Measurements from ENCODE around the gene GCLM. TPM values are rescaled to one million over a fixed set of nuclear protein-coding genes. Genes with fewer than 3 reads are reported as not detected.
A peak's percentile ranks its signal among the peaks of the same experiment; 100 is the strongest.

Gene GCLM
- total and polyA plus RNA-seq, 9 of the 15 experiments (the other 6 are each of a cell fraction or from before 2014, with no cell fraction given) = 9.3 to 71.6 (median 24.5) TPM

DNA sequence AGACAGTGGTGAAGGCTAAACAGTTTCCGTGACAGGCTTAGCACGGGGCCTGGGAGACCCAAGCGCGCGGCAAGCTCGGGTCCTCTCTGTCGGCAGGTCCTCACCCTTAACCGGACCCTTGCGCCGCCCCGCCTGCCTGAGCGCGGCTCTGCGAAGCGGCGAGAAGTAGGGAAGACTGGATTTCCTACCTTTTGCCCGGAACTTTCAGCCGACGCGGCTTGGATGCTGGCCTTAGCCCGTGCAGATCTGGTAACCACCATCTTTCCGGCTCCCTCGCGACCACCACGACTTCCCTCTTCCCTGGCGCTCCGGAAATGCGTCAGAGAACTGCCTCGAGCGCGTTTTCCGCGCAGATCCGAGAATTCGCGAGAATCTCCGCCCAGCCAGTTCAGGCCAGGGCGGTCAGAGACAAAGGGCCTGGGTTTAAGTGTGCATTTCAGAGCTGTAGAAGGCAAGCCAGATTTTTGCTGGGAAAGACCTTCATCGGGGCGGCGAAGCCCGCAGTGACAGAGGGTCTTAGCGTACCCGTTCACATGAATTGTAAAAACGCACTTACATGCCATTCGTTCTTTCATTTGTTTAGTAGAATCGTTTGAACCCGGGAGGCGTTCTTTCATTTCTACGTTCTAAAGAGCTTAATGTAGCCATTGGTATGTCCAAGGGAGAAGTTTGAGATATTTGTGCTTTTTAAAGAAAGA, 30.2 kb downstream of the GCLM start, which contains the start of gene DNTTIP2 (continued):
- 0 out of 4 replicates have a peak, but pooled peaks of 1 of the 2 experiments have one; percentile 28 for TF ChIP-seq RCOR1 (IDR thresholded peaks at IDR 0.05; ENCODE audit: borderline replicate concordance in 1 of 2, low read depth in 2 of 2, low read length in 2 of 2)
- no peak for TF ChIP-seq SMC3 (conservative IDR thresholded peaks at IDR 0.05; ENCODE audit: insufficient read depth, low read depth, low read length)
- 0 out of 2 replicates have a peak, but pooled peaks have one; percentile 35 for TF ChIP-seq LCOR (CRISPR knock-in tag; IDR thresholded peaks at IDR 0.05)
- no peak for TF ChIP-seq ZNF398 (CRISPR knock-in tag; IDR thresholded peaks at IDR 0.05)
- TF ChIP-seq SP1 (CRISPR knock-in tag; IDR thresholded peaks at IDR 0.05) = peak; percentile 64
- TF ChIP-seq BACH1 (tag; IDR thresholded peaks at IDR 0.05) = peak; percentile 63; the same call in 1 of the 2 replicates
- TF ChIP-seq EP300 (IDR thresholded peaks at IDR 0.05; ENCODE audit: low read length) = peak; percentile 7; the same call in 1 of the 2 replicates
- TF ChIP-seq CBX8 (IDR thresholded peaks at IDR 0.05; ENCODE audit: borderline replicate concordance, extremely low read depth, low read depth, low read length, poor library complexity, severe bottlenecking) = no peak
- TF ChIP-seq MYBL2 (IDR thresholded peaks at IDR 0.05; ENCODE audit: low read depth) = no peak
- TF ChIP-seq MYBL2 (CRISPR knock-in tag; IDR thresholded peaks at IDR 0.05; ENCODE audit: borderline replicate concordance) = no peak
- TF ChIP-seq NCOA2 (IDR thresholded peaks at IDR 0.05; ENCODE audit: partially characterized antibody in 2 of 2) = no peak
- peak; percentile 87 to 89 for TF ChIP-seq NRF1 (conservative IDR thresholded peaks at IDR 0.05 in 1 of 2, IDR thresholded peaks at IDR 0.05 in 1 of 2)
- no peak for TF ChIP-seq BDP1 (IDR thresholded peaks at IDR 0.05; ENCODE audit: insufficient read depth, insufficient read length)
- TF ChIP-seq PML (IDR thresholded peaks at IDR 0.05; ENCODE audit: low read length) = peak; percentile 86
- no peak for TF ChIP-seq ZNF133 (CRISPR knock-in tag; IDR thresholded peaks at IDR 0.05)
- TF ChIP-seq, protein P1, sequence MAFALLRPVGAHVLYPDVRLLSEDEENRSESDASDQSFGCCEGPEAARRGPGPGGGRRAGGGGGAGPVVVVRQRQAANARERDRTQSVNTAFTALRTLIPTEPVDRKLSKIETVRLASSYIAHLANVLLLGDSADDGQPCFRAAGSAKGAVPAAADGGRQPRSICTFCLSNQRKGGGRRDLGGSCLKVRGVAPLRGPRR (CRISPR knock-in tag; IDR thresholded peaks at IDR 0.05) = no peak

Measured in K562 (cell line).